Measurements from ENCODE around the gene ADCY10.
A peak's percentile ranks its signal among the peaks of the same experiment; 100 is the strongest.
"Not testable (repeated sequence)": the region's sequence is repeated elsewhere in the genome, so short reads cannot be mapped to it uniquely, and the experiment has no call there.

The ADCY10 gene

GRCh38 chr1:167869157-167870001, 44.6 kb downstream of the ADCY10 start:
- WGBS (ENCODE audit: extremely low coverage, insufficient coverage, insufficient read length), result no CpG with 5 or more reads among the region's 16 CpGs
- Histone ChIP-seq H3K27ac (ENCODE audit: low read depth, low read length) (peak overlapping the region; percentile 89), H3K79me1 (ENCODE audit: low read length) (peaks cover 16% of the 10 kb centered on the region), H2BK12ac (ENCODE audit: low read length) (peak overlapping the region; percentile 71), H2BK120ac (ENCODE audit: insufficient read depth, low read length, poor library complexity) (peak overlapping the region; percentile 88), H3K4me2 (ENCODE audit: low read length) (peak overlapping the region; percentile 11), H4K8ac (ENCODE audit: low read depth, low read length) (peak overlapping the region; percentile 70), H2BK5ac (ENCODE audit: low read depth, low read length, poor library complexity) (peak overlapping the region; percentile 93), H2AK5ac (ENCODE audit: low read length) (peak overlapping the region; percentile 46), H4K91ac (ENCODE audit: low read depth, low read length) (peak overlapping the region; percentile 80)
- not testable (repeated sequence) for H4K12ac ChIP-seq (ENCODE audit: low read depth, low read length); H3K4me3 ChIP-seq (ENCODE audit: low read depth, low read length); H3K14ac ChIP-seq (ENCODE audit: low read length); H3K4ac ChIP-seq (ENCODE audit: low read depth, low read length); H3K9me3 ChIP-seq (ENCODE audit: insufficient read depth, low read depth, low read length); H2AFZ ChIP-seq (ENCODE audit: insufficient read depth, low read length, poor library complexity); H3K36me3 ChIP-seq (ENCODE audit: control insufficient read depth in 1 of 2, insufficient read depth in 2 of 2, low read length in 2 of 2); H3K79me2 ChIP-seq (ENCODE audit: control insufficient read depth, insufficient read depth, low read length, poor library complexity); H3K9ac ChIP-seq (ENCODE audit: low read length); H3K4me1 ChIP-seq (ENCODE audit: control insufficient read depth in 1 of 2, insufficient read depth in 2 of 2, low read length in 2 of 2); H3K18ac ChIP-seq (ENCODE audit: low read length); H3K23ac ChIP-seq (ENCODE audit: low read length); H3K27me3 ChIP-seq (ENCODE audit: insufficient read depth, low read length)
- peak; percentile 37 to 70 for DNase-seq

- not testable (repeated sequence) for H3K79me2 ChIP-seq (ENCODE audit: control insufficient read depth, insufficient read depth, low read length, poor library complexity); H3K36me3 ChIP-seq (ENCODE audit: control insufficient read depth in 1 of 2, insufficient read depth in 2 of 2, low read length in 2 of 2)
Measured at GRCh38 chr1:167866739-167867414, 47.1 kb downstream of the ADCY10 start.

GRCh38 chr1:167866326-167866725, 47.6 kb downstream of the ADCY10 start:
- not testable (repeated sequence) for H3K36me3 ChIP-seq (ENCODE audit: control insufficient read depth in 1 of 2, insufficient read depth in 2 of 2, low read length in 2 of 2); H3K9me3 ChIP-seq (ENCODE audit: insufficient read depth, low read depth, low read length); H3K18ac ChIP-seq (ENCODE audit: low read length); H3K27me3 ChIP-seq (ENCODE audit: insufficient read depth, low read length); H4K12ac ChIP-seq (ENCODE audit: low read depth, low read length); H3K9ac ChIP-seq (ENCODE audit: low read length); H3K4me3 ChIP-seq (ENCODE audit: low read depth, low read length); H4K91ac ChIP-seq (ENCODE audit: low read depth, low read length); H2BK5ac ChIP-seq (ENCODE audit: low read depth, low read length, poor library complexity); H3K14ac ChIP-seq (ENCODE audit: low read length); H3K4me1 ChIP-seq (ENCODE audit: control insufficient read depth in 1 of 2, insufficient read depth in 2 of 2, low read length in 2 of 2); H4K8ac ChIP-seq (ENCODE audit: low read depth, low read length); H2AFZ ChIP-seq (ENCODE audit: insufficient read depth, low read length, poor library complexity); H3K4ac ChIP-seq (ENCODE audit: low read depth, low read length); H2BK12ac ChIP-seq (ENCODE audit: low read length); H2BK120ac ChIP-seq (ENCODE audit: insufficient read depth, low read length, poor library complexity); H3K4me2 ChIP-seq (ENCODE audit: low read length); H3K79me2 ChIP-seq (ENCODE audit: control insufficient read depth, insufficient read depth, low read length, poor library complexity); H3K23ac ChIP-seq (ENCODE audit: low read length); DNase-seq; H2AK5ac ChIP-seq (ENCODE audit: low read length)
- no CpG with 5 or more reads among the region's 2 CpGs for WGBS (ENCODE audit: extremely low coverage, insufficient coverage, insufficient read length)
- peak overlapping the region; percentile 62 for H3K27ac ChIP-seq (ENCODE audit: low read depth, low read length)
- peaks cover 29% of the 10 kb centered on the region for H3K79me1 ChIP-seq (ENCODE audit: low read length)

More at GRCh38 chr1:167866739-167867414, 47.1 kb downstream of the ADCY10 start:
- H3K79me1 ChIP-seq (ENCODE audit: low read length), result peaks cover 30% of the 10 kb centered on the region
- H2AK5ac ChIP-seq (ENCODE audit: low read length); H2AFZ ChIP-seq (ENCODE audit: insufficient read depth, low read length, poor library complexity); H3K4me2 ChIP-seq (ENCODE audit: low read length); H4K8ac ChIP-seq (ENCODE audit: low read depth, low read length); DNase-seq; H3K14ac ChIP-seq (ENCODE audit: low read length); H2BK5ac ChIP-seq (ENCODE audit: low read depth, low read length, poor library complexity); H3K9ac ChIP-seq (ENCODE audit: low read length); H3K4me3 ChIP-seq (ENCODE audit: low read depth, low read length); H3K4ac ChIP-seq (ENCODE audit: low read depth, low read length); H3K9me3 ChIP-seq (ENCODE audit: insufficient read depth, low read depth, low read length); H3K27me3 ChIP-seq (ENCODE audit: insufficient read depth, low read length); H4K12ac ChIP-seq (ENCODE audit: low read depth, low read length); H3K23ac ChIP-seq (ENCODE audit: low read length); H3K4me1 ChIP-seq (ENCODE audit: control insufficient read depth in 1 of 2, insufficient read depth in 2 of 2, low read length in 2 of 2): not testable (repeated sequence)
- H3K18ac ChIP-seq (ENCODE audit: low read length), result peak overlapping the region; percentile 14
- H4K91ac ChIP-seq (ENCODE audit: low read depth, low read length), result peak overlapping the region; percentile 55
- H2BK12ac ChIP-seq (ENCODE audit: low read length), result peak overlapping the region; percentile 76
- peak overlapping the region; percentile 58 for H3K27ac ChIP-seq (ENCODE audit: low read depth, low read length)
- peak overlapping the region; percentile 60 for H2BK120ac ChIP-seq (ENCODE audit: insufficient read depth, low read length, poor library complexity)
- WGBS (ENCODE audit: extremely low coverage, insufficient coverage, insufficient read length), result no CpG with 5 or more reads among the region's 8 CpGs

- Histone ChIP-seq H2BK120ac (ENCODE audit: insufficient read depth, low read length, poor library complexity) (peak overlapping the region; percentile 28), H3K4me3 (ENCODE audit: low read depth, low read length) (peak overlapping the region; percentile 44), H3K27ac (ENCODE audit: low read depth, low read length) (peak overlapping the region; percentile 62), H3K4ac (ENCODE audit: low read depth, low read length) (peak overlapping the region; percentile 39), H3K4me2 (ENCODE audit: low read length) (peak overlapping the region; percentile 36), H3K79me1 (ENCODE audit: low read length) (peaks cover 31% of the 10 kb centered on the region), H4K91ac (ENCODE audit: low read depth, low read length) (peak overlapping the region; percentile 36)
- H3K23ac ChIP-seq (ENCODE audit: low read length); H2BK5ac ChIP-seq (ENCODE audit: low read depth, low read length, poor library complexity); H3K18ac ChIP-seq (ENCODE audit: low read length); H3K27me3 ChIP-seq (ENCODE audit: insufficient read depth, low read length); H2AFZ ChIP-seq (ENCODE audit: insufficient read depth, low read length, poor library complexity); H3K4me1 ChIP-seq (ENCODE audit: control insufficient read depth in 1 of 2, insufficient read depth in 2 of 2, low read length in 2 of 2); H3K79me2 ChIP-seq (ENCODE audit: control insufficient read depth, insufficient read depth, low read length, poor library complexity); H3K9me3 ChIP-seq (ENCODE audit: insufficient read depth, low read depth, low read length); H2AK5ac ChIP-seq (ENCODE audit: low read length); H4K12ac ChIP-seq (ENCODE audit: low read depth, low read length); H4K8ac ChIP-seq (ENCODE audit: low read depth, low read length); H2BK12ac ChIP-seq (ENCODE audit: low read length); H3K9ac ChIP-seq (ENCODE audit: low read length); H3K14ac ChIP-seq (ENCODE audit: low read length); H3K36me3 ChIP-seq (ENCODE audit: control insufficient read depth in 1 of 2, insufficient read depth in 2 of 2, low read length in 2 of 2): not testable (repeated sequence)
- peak; percentile 55 to 69 for DNase-seq
- no CpG with 5 or more reads among the region's 10 CpGs for WGBS (ENCODE audit: extremely low coverage, insufficient coverage, insufficient read length)
Measured at GRCh38 chr1:167865804-167866308, 48.1 kb downstream of the ADCY10 start.

Measured in trophoblast cell (in vitro differentiated cells and primary cell).